Endothelial cell of umbilical vein (primary cell): ENCODE data around the gene TPCN1. TPM values are rescaled to one million over a fixed set of nuclear protein-coding genes. Genes with fewer than 3 reads are reported as not detected.
A peak's percentile ranks its signal among the peaks of the same experiment; 100 is the strongest.

Experiments used
- BruUV-seq: library from RNA; stranded (reverse); fragments of 400-500 nt; replicated peaks from 2 replicates; lab custom pipeline; 2021; lab: Mats Ljungman, UMichigan
- CTCF ChIA-PET: fragments of 300-600, 350-600 bp; sonication (Branson Sonifier 250); formaldehyde crosslinking; loops from one replicate; lab custom pipeline; 2021; ENCODE audit warnings: antibody characterized with exemption, inconsistent platforms; lab: Charles Lee
- POLR2A ChIA-PET: fragments of 300-600, 350-600 bp; sonication (Branson Sonifier 250); formaldehyde crosslinking; loops from one replicate; lab custom pipeline; 2021; ENCODE audit warnings: antibody characterized with exemption, inconsistent platforms; lab: Charles Lee
- DNase-seq: peaks from one replicate; pipeline ENCODE4 v3.0.0-alpha.2; 2011; ENCODE audit warnings: low read depth, low spot score
- FAIRE-seq: peaks from 2 replicates; lab custom pipeline; 2011; peaks lifted over from hg19 to GRCh38; lab: Jason Lieb, UNC
- H2AFZ ChIP-seq: 2 replicates; pipeline ENCODE4 v1.6.0; 2012; ENCODE audit warnings: low read depth, low read length, control low read depth, inconsistent platforms
- H3K27ac ChIP-seq: 2 replicates; pipeline ENCODE4 v1.5.1; 2011; ENCODE audit warnings: low read depth, mild to moderate bottlenecking, control low read depth, low read length, moderate library complexity; ENCODE audit not compliant: insufficient read depth
- H3K27me3 ChIP-seq, 2 experiments: 2 replicates each; pipeline versions ENCODE4 v1.6.0 to v1.6.1; 2011; ENCODE audit warnings: low read length in 2 of 2, mixed read lengths in 1 of 2; ENCODE audit not compliant: control insufficient read depth in 2 of 2, insufficient read depth in 2 of 2
- H3K36me3 ChIP-seq, 2 experiments: 2 replicates in 1 of 2; 3 replicates in 1 of 2; pipeline ENCODE4 v1.5.1; 2011; ENCODE audit warnings: low read length in 2 of 2, mild to moderate bottlenecking in 1 of 2, moderate library complexity in 1 of 2; ENCODE audit not compliant: control insufficient read depth in 2 of 2, insufficient read depth in 2 of 2; ENCODE audit errors: extremely low read depth in 1 of 2
- H3K4me1 ChIP-seq: 3 replicates; pipeline ENCODE4 v1.5.1; 2011; ENCODE audit warnings: mild to moderate bottlenecking, low read length; ENCODE audit not compliant: control insufficient read depth, insufficient read depth; ENCODE audit errors: extremely low read depth
- H3K4me2 ChIP-seq: 2 replicates; pipeline ENCODE4 v1.6.1; 2011; ENCODE audit warnings: low read length, control low read depth, mixed read lengths; ENCODE audit not compliant: insufficient read depth
- H3K4me3 ChIP-seq, 3 experiments: fragments of 200-600 bp in 1 of 3; sonication (generic), shearing (Covaris generic) in 1 of 3; replicated peaks in 1 of 3; 2 replicates each; pipeline ENCODE4 v1.5.1; 2011 to 2016; ENCODE audit warnings: control low read depth in 3 of 3, low read length in 3 of 3, mild to moderate bottlenecking in 2 of 3, inconsistent platforms in 1 of 3, low read depth in 1 of 3, moderate library complexity in 1 of 3; ENCODE audit not compliant: insufficient read depth in 1 of 3
- H3K79me2 ChIP-seq: 2 replicates; pipeline ENCODE4 v1.6.0; 2012; ENCODE audit warnings: low read length, inconsistent platforms; ENCODE audit not compliant: control insufficient read depth, insufficient read depth
- H3K9ac ChIP-seq: replicated peaks from 2 replicates; pipeline ENCODE3; 2011; ENCODE audit warnings: low read length, control low read depth; ENCODE audit not compliant: insufficient read depth; ENCODE audit errors: extremely low read depth
- H3K9me1 ChIP-seq: replicated peaks from 3 replicates; pipeline ENCODE4 v1.6.0; 2011; ENCODE audit warnings: mild to moderate bottlenecking, low read length; ENCODE audit not compliant: control insufficient read depth, insufficient read depth; ENCODE audit errors: extremely low read depth
- H3K9me3 ChIP-seq: replicated peaks from 2 replicates; pipeline ENCODE4 v1.5.1; 2012; ENCODE audit warnings: low read length, inconsistent platforms; ENCODE audit not compliant: control insufficient read depth, insufficient read depth
- H4K20me1 ChIP-seq: replicated peaks from 2 replicates; pipeline ENCODE3; 2011; ENCODE audit warnings: mild to moderate bottlenecking, low read length; ENCODE audit not compliant: control insufficient read depth, insufficient read depth; ENCODE audit errors: extremely low read depth
- POLR2A ChIP-seq: IDR thresholded peaks from 2 replicates; pipeline ENCODE4 v1.6.1; 2012; ENCODE audit warnings: low read depth, mild to moderate bottlenecking, control low read depth, low read length
- POLR2AphosphoS5 ChIP-seq: IDR thresholded peaks from 2 replicates; pipeline ENCODE4 v1.6.1; 2012; ENCODE audit warnings: low read depth, mild to moderate bottlenecking, control low read depth, low read length, moderate library complexity; ENCODE audit not compliant: insufficient read depth
- dilution Hi-C: fragments of 300-500 bp; cut with MboI; formaldehyde crosslinking; loops from one replicate; pipeline ENCODE4 v1.15.0; 2019; ENCODE audit warnings: low sequenced_read_pairs; ENCODE audit not compliant: extremely low pct_ligation_motif_present
- intact Hi-C: fragments of 100-400 bp; cut with micrococcal nuclease; formaldehyde crosslinking; loops from one replicate; pipeline ENCODE4 v1.10.0; 2022
- polyA plus RNA-seq, 4 experiments: library from polyadenylated mRNA; depleted of rRNA in 3 of 4; stranded (reverse) in 3 of 4; unstranded in 1 of 4; fragments of >200 nt; gene quantifications; 2 replicates each; pipeline versions ENCODE4 v1.2.1 to v1.2.3, GENCODE V29; 2011 to 2012; ENCODE audit warnings: missing spikeins in 1 of 4
- total RNA-seq: library from RNA; stranded (reverse); gene quantifications from 2 replicates; pipeline ENCODE4 v1.2.3, GENCODE V29; 2021
- TF ChIP-seq, protein P1 (sequence below), 2 donors: IDR thresholded peaks; 1 replicate in 1 of 2; 2 replicates in 1 of 2; pipeline ENCODE4 v1.5.1; 2011; ENCODE audit warnings: low read length in 2 of 2, mild to moderate bottlenecking in 2 of 2, moderate library complexity in 2 of 2, control low read depth in 1 of 2, inconsistent platforms in 1 of 2, low read depth in 1 of 2; ENCODE audit not compliant: insufficient read depth in 1 of 2; ENCODE audit errors: extremely low read depth in 1 of 2

The TPCN1 gene
- total and polyA plus RNA-seq, 2 donors (not counting 3 experiments of a cell fraction or from before 2014, with no cell fraction given), result 19.5 to 28.3 TPM

DNA sequence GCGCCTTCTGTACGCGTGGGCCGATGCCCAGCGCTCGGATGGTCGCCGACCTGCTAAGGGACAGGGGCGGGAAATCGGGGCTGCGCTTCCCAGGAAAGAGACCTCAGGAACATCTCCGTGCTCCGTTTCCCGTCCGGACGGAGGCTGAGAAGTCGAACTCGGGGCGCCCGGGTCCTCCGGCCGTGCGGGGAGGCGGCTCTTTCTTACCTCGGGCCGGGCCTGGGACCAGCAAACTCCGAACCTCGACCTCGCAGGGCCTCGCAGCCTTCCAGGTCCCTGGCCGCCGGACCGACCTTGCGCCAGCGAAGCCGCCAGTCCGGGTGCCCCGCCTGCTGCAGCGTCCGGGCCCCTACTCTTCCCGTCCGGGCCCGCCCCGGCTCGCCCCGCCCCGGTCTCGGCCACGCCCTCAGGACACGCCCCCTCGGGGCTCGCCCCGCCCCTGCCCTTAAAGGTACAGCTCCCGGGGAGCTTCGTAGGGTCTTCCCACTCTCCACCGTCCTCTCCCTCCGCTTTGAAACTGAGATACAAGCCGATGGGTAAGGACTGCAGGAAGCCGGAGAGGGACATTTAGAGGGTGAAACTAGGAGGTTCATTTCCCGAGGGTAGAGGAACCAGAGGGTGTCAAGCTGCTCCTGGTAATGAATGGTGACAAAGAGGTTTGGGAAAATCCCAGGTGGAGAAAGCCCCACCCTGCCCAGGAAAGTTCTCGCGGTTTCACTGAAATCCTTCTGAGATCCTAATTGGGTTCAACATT lies 113.7 kb downstream of the TPCN1 start, which contains the start of gene SLC8B1:
Gene SLC8B1 (minus strand): TSS at position 324 of the 754 bp plus-strand sequence. CDS start 2,231 bp downstream, outside the sequence.
- H3K27ac ChIP-seq, result peak within 1 kb of the TSS; percentile 30
- no TSS peak for BruUV-seq
- intact Hi-C loops, result loop anchor here (1.0 to 10.0 kb wide), 4 partner anchors 23 to 138 kb away; partner anchors contain the start of genes PLBD2 and TPCN1

More for the DNA sequence above, 113.7 kb downstream of the TPCN1 start, which contains the start of gene SLC8B1:
- DNase-seq (peak; percentile 75), FAIRE-seq (peak; percentile 87)
- H2AFZ ChIP-seq, result peak within 1 kb of the TSS; percentile 86
- H3K27me3 ChIP-seq, result no peaks in the 10 kb centered on the region
- ChIA-PET CTCF (interaction anchor here (0.6 to 1.7 kb wide), 9 partner anchors 9 to 91 kb away, joined by 3 to 11 read pairs (median 4); partner anchors contain the start of gene PLBD2), POLR2A (no interaction called here)
- dilution Hi-C loops, result no loop called here
- no peaks in the 10 kb centered on the region for H3K9me3 ChIP-seq
- H3K9ac ChIP-seq, result peak within 1 kb of the TSS; percentile 64
- no peaks in the 10 kb centered on the region for H4K20me1 ChIP-seq
- peak within 1 kb of the TSS; percentile 60 for H3K4me2 ChIP-seq
- peak within 1 kb of the TSS; percentile 70 to 79 (median 78) for H3K4me3 ChIP-seq
- H3K4me1 ChIP-seq, result peaks cover 18% of the 10 kb centered on the region
- no peaks in the 10 kb centered on the region for H3K36me3 ChIP-seq
- H3K79me2 ChIP-seq, result peaks cover 6% of the 10 kb centered on the region
- TF ChIP-seq, protein P1, sequence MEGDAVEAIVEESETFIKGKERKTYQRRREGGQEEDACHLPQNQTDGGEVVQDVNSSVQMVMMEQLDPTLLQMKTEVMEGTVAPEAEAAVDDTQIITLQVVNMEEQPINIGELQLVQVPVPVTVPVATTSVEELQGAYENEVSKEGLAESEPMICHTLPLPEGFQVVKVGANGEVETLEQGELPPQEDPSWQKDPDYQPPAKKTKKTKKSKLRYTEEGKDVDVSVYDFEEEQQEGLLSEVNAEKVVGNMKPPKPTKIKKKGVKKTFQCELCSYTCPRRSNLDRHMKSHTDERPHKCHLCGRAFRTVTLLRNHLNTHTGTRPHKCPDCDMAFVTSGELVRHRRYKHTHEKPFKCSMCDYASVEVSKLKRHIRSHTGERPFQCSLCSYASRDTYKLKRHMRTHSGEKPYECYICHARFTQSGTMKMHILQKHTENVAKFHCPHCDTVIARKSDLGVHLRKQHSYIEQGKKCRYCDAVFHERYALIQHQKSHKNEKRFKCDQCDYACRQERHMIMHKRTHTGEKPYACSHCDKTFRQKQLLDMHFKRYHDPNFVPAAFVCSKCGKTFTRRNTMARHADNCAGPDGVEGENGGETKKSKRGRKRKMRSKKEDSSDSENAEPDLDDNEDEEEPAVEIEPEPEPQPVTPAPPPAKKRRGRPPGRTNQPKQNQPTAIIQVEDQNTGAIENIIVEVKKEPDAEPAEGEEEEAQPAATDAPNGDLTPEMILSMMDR (IDR thresholded peaks at IDR 0.05; ENCODE audit: extremely low read depth in 1 of 2, insufficient read depth in 1 of 2, low read depth in 1 of 2, low read length in 2 of 2), result no peak
- TF ChIP-seq POLR2A (peak; percentile 83), POLR2AphosphoS5 (peak; percentile 93)
- H3K9me1 ChIP-seq, result no peaks in the 10 kb centered on the region
